NT2/D1 (cell line): ENCODE results near the gene ARID4B.
"Not testable (repeated sequence)": the region's sequence is repeated elsewhere in the genome, so short reads cannot be mapped to it uniquely, and the experiment has no call there.

Experiments used
- DNase-seq: peaks from one replicate; pipeline ENCODE4 v3.0.0-alpha.2; 2011; ENCODE audit warnings: low read depth, low spot score
- H3K27me3 ChIP-seq: 2 replicates; pipeline ENCODE4 v1.6.0; 2011; ENCODE audit warnings: mild to moderate bottlenecking; ENCODE audit not compliant: insufficient read length, insufficient read depth
- H3K36me3 ChIP-seq: 2 replicates; pipeline ENCODE4 v1.6.1; 2011; ENCODE audit warnings: mild to moderate bottlenecking, low read length, mixed read lengths; ENCODE audit not compliant: insufficient read depth, insufficient read length
- H3K4me1 ChIP-seq: 2 replicates; pipeline ENCODE4 v1.5.1; 2011; ENCODE audit not compliant: insufficient read depth, insufficient read length
- H3K4me3 ChIP-seq: 2 replicates; pipeline ENCODE4 v1.5.1; 2011; ENCODE audit warnings: low read depth; ENCODE audit not compliant: insufficient read length
- H3K9ac ChIP-seq: 2 replicates; pipeline ENCODE4 v1.6.0; 2011; ENCODE audit warnings: low read depth; ENCODE audit not compliant: insufficient read length
- H3K9me3 ChIP-seq: 2 replicates; pipeline ENCODE4 v1.5.1; 2011; ENCODE audit warnings: mild to moderate bottlenecking, low read length; ENCODE audit not compliant: insufficient read depth
- SUZ12 ChIP-seq: IDR thresholded peaks from 2 replicates; pipeline ENCODE4 v1.6.1; 2011; ENCODE audit not compliant: insufficient read length, insufficient read depth; ENCODE audit errors: extremely low read depth
- YY1 ChIP-seq: IDR thresholded peaks from 2 replicates; pipeline ENCODE4 v1.6.1; 2011; ENCODE audit not compliant: insufficient read length, insufficient read depth
- ZNF274 ChIP-seq: IDR thresholded peaks from 2 replicates; pipeline ENCODE4 v1.6.1; 2011; ENCODE audit warnings: mild to moderate bottlenecking, low read depth, low read length

Gene ARID4B

GRCh38 chr1:235284231-235284769, 43.7 kb downstream of the ARID4B start:
- Histone ChIP-seq H3K9me3 (no peaks in the 10 kb centered on the region), H3K4me3 (no peak overlapping the region), H3K36me3 (no peaks in the 10 kb centered on the region), H3K4me1 (peaks cover 4% of the 10 kb centered on the region), H3K9ac (no peak overlapping the region), H3K27me3 (no peaks in the 10 kb centered on the region)
- TF ChIP-seq SUZ12 (no peak), ZNF274 (no peak), YY1 (no peak)
- DNase-seq: no peak

- not testable (repeated sequence) for H3K4me1 ChIP-seq, DNase-seq, H3K4me3 ChIP-seq, H3K36me3 ChIP-seq, H3K9ac ChIP-seq, H3K27me3 ChIP-seq, H3K9me3 ChIP-seq
Measured at GRCh38 chr1:235283636-235284035, 44.3 kb downstream of the ARID4B start.

GRCh38 chr1:235280467-235280866, 47.5 kb downstream of the ARID4B start:
- H3K27me3 ChIP-seq: no peaks in the 10 kb centered on the region
- no peak overlapping the region for H3K4me3 ChIP-seq
- no peak overlapping the region for H3K9ac ChIP-seq
- TF ChIP-seq SUZ12: no peak
- TF ChIP-seq YY1: no peak
- no peak for TF ChIP-seq ZNF274
- H3K36me3 ChIP-seq: no peaks in the 10 kb centered on the region
- DNase-seq: no peak
- no peaks in the 10 kb centered on the region for H3K9me3 ChIP-seq
- no peaks in the 10 kb centered on the region for H3K4me1 ChIP-seq

GRCh38 chr1:235279694-235280093, 48.3 kb downstream of the ARID4B start:
- Histone ChIP-seq H3K4me3 (no peak overlapping the region), H3K9me3 (no peaks in the 10 kb centered on the region), H3K27me3 (no peaks in the 10 kb centered on the region), H3K4me1 (no peaks in the 10 kb centered on the region), H3K36me3 (no peaks in the 10 kb centered on the region), H3K9ac (no peak overlapping the region)
- TF ChIP-seq YY1: no peak
- no peak for TF ChIP-seq SUZ12
- no peak for TF ChIP-seq ZNF274
- no peak for DNase-seq

- no peaks in the 10 kb centered on the region for H3K9me3 ChIP-seq
- no peak for TF ChIP-seq YY1
- no peak for TF ChIP-seq ZNF274
- no peak overlapping the region for H3K4me3 ChIP-seq
- H3K36me3 ChIP-seq: no peaks in the 10 kb centered on the region
- H3K4me1 ChIP-seq: no peaks in the 10 kb centered on the region
- H3K9ac ChIP-seq: no peak overlapping the region
- no peaks in the 10 kb centered on the region for H3K27me3 ChIP-seq
- no peak for DNase-seq
Measured at GRCh38 chr1:235278915-235279292, 49.1 kb downstream of the ARID4B start.

GRCh38 chr1:235278233-235278914, 49.6 kb downstream of the ARID4B start:
- no peak for DNase-seq
- Histone ChIP-seq H3K27me3 (no peaks in the 10 kb centered on the region), H3K9me3 (no peaks in the 10 kb centered on the region), H3K36me3 (no peaks in the 10 kb centered on the region), H3K4me3 (no peak overlapping the region), H3K9ac (no peak overlapping the region), H3K4me1 (no peaks in the 10 kb centered on the region)
- TF ChIP-seq SUZ12: no peak
- no peak for TF ChIP-seq YY1
- no peak for TF ChIP-seq ZNF274

- Histone ChIP-seq H3K36me3 (no peaks in the 10 kb centered on the region), H3K27me3 (no peaks in the 10 kb centered on the region), H3K9me3 (no peaks in the 10 kb centered on the region), H3K4me3 (no peak overlapping the region), H3K9ac (no peak overlapping the region), H3K4me1 (no peaks in the 10 kb centered on the region)
- DNase-seq: no peak
- TF ChIP-seq ZNF274 (no peak), SUZ12 (no peak), YY1 (no peak)
Measured at GRCh38 chr1:235277709-235278108, 50.3 kb downstream of the ARID4B start.

- TF ChIP-seq ZNF274: no peak
- TF ChIP-seq YY1: no peak
- no peak for TF ChIP-seq SUZ12
- DNase-seq: no peak
- no peak overlapping the region for H3K4me3 ChIP-seq
- no peaks in the 10 kb centered on the region for H3K36me3 ChIP-seq
- H3K9ac ChIP-seq: no peak overlapping the region
- no peaks in the 10 kb centered on the region for H3K4me1 ChIP-seq
- H3K27me3 ChIP-seq: no peaks in the 10 kb centered on the region
- H3K9me3 ChIP-seq: no peaks in the 10 kb centered on the region
Measured at GRCh38 chr1:235275836-235276235, 52.1 kb downstream of the ARID4B start.
